SKM-1 treated with dmso at 0.1 percent for 144 hours (cell line): ENCODE results near the gene AWAT1.
"Not testable (repeated sequence)": the region's sequence is repeated elsewhere in the genome, so short reads cannot be mapped to it uniquely, and the experiment has no call there.

Experiments
- DNase-seq: peaks from one replicate; lab custom pipeline; 2025; ENCODE audit not compliant: unreplicated experiment; lab: John Stamatoyannopoulos, UW

The AWAT1 gene

GRCh38 chrX:70260104-70260503 is 25.6 kb downstream of the AWAT1 start, which contains the start of gene P2RY4:
Gene P2RY4 (minus strand): TSS chrX:70260204. CDS start chrX:70259624, 580 bp downstream.
- no peak for DNase-seq

GRCh38 chrX:70262952-70263567 is 28.6 kb downstream of the AWAT1 start:
- peak; percentile 35 for DNase-seq

- DNase-seq: no peak
These were observed 30.3 kb downstream of the AWAT1 start for GRCh38 chrX:70264784-70265183.

GRCh38 chrX:70268034-70268433 is 33.6 kb downstream of the AWAT1 start, which contains the start of gene ARR3:
Gene ARR3 (plus strand): TSS chrX:70268334. CDS start chrX:70269386, 1,052 bp downstream.
- DNase-seq: no peak

- not testable (repeated sequence) for DNase-seq
These were observed 39.6 kb downstream of the AWAT1 start for GRCh38 chrX:70274029-70274428.

- no peak for DNase-seq
These were observed 44.6 kb downstream of the AWAT1 start for GRCh38 chrX:70279081-70279480.

GRCh38 chrX:70280573-70280972 is 46.1 kb downstream of the AWAT1 start:
- no peak for DNase-seq

- DNase-seq: no peak
These were observed 47.5 kb downstream of the AWAT1 start, which contains the start of gene RAB41 for GRCh38 chrX:70281951-70282350. Gene RAB41 (plus strand): TSS chrX:70282172. CDS start chrX:70282218, 46 bp downstream.

- no peak for DNase-seq
These were observed 54.8 kb downstream of the AWAT1 start for GRCh38 chrX:70289168-70289792.
